Suprapubic skin (tissue), 3 donors: ENCODE results near the gene MTCH1.

ENCODE experiments used
- EP300 ChIP-seq: sonication (generic); formaldehyde crosslinking; IDR thresholded peaks from one replicate; pipeline ENCODE4 v1.6.1; 2017; ENCODE audit warnings: antibody characterized with exemption
- POLR2A ChIP-seq, 2 donors: fragments of 450-650 bp; IDR thresholded peaks; one replicate each; pipeline ENCODE4 v1.6.1; 2017; ENCODE audit warnings: antibody characterized with exemption in 2 of 2, mild to moderate bottlenecking in 2 of 2, moderate library complexity in 2 of 2
- TF ChIP-seq, protein P1 (sequence below), 2 donors: fragments of 200-600 bp in 1 of 2; fragments of 450-650 bp in 1 of 2; sonication (generic) in 1 of 2; IDR thresholded peaks; one replicate each; pipeline ENCODE4 v1.5.1; 2016 to 2019; ENCODE audit warnings: antibody characterized with exemption in 2 of 2, mild to moderate bottlenecking in 1 of 2, moderate library complexity in 1 of 2

- TF ChIP-seq, protein P1, sequence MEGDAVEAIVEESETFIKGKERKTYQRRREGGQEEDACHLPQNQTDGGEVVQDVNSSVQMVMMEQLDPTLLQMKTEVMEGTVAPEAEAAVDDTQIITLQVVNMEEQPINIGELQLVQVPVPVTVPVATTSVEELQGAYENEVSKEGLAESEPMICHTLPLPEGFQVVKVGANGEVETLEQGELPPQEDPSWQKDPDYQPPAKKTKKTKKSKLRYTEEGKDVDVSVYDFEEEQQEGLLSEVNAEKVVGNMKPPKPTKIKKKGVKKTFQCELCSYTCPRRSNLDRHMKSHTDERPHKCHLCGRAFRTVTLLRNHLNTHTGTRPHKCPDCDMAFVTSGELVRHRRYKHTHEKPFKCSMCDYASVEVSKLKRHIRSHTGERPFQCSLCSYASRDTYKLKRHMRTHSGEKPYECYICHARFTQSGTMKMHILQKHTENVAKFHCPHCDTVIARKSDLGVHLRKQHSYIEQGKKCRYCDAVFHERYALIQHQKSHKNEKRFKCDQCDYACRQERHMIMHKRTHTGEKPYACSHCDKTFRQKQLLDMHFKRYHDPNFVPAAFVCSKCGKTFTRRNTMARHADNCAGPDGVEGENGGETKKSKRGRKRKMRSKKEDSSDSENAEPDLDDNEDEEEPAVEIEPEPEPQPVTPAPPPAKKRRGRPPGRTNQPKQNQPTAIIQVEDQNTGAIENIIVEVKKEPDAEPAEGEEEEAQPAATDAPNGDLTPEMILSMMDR (IDR thresholded peaks at IDR 0.05): no peak
- TF ChIP-seq EP300 (no peak), POLR2A (IDR thresholded peaks at IDR 0.05) (no peak)
These were observed 28.7 kb upstream of the MTCH1 start for GRCh38 chr6:37014667-37015066.
